Measurements from ENCODE around the gene SENP3.
A peak's percentile ranks its signal among the peaks of the same experiment; 100 is the strongest.

The SENP3 gene
- total RNA-seq = 8.5 to 29.6 (median 13.8) reads per million in 9 experiments

DNA sequence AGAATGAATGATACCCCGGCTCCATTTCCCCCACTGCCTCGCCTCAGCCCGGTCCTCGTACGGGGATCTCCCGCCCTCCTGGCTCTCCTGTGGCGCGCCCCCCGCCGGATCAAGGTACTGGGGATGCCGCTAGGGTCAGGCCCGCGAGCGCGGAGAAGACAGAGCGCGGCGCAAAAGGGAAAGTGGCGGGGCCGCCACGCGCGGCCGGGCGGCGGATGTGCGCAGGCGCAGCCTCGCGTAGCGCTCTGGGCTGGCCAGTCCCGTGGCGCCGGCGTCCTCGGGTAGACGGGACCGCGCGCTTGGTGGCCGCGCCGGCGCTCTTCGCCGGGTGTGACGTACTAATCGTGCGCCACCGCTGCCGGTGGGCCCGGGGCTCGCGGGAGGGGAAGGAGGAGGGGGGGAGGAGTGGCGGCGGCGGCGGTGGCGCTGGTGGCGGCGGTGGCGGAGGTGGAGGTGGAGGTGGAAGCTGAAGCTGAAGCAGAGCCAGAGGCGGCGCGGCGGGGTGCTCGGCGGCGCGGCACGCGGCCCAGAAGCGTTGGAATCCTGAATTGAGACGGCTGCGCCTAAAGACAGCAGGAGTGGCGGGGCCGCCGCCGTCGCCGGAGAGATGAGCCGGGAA, at the start of gene SENP3:
SENP3 (plus strand) TSS at position 331 of the 619 bp plus-strand sequence. CDS start 1,158 bp downstream, outside the sequence.
- H3K36me3 Mint-ChIP-seq (ENCODE audit: insufficient read depth) = peaks cover 46% of the 10 kb centered on the region
- no peaks in the 10 kb centered on the region for H3K9me3 Mint-ChIP-seq
- DNase-seq (peak; percentile 81 to 90 (median 86)), ATAC-seq (replicated peaks) (peak; percentile 86)
- peaks cover 23 to 25% of the 10 kb centered on the region in 2 donors for H3K4me1 Mint-ChIP-seq (ENCODE audit: low read depth in 2 of 2)
- peak within 1 kb of the TSS; percentile 95 for H3K4me3 Mint-ChIP-seq
- H3K27me3 Mint-ChIP-seq = no peaks in the 10 kb centered on the region
- H3K27ac Mint-ChIP-seq = peak within 1 kb of the TSS; percentile 97 to 98

DNA sequence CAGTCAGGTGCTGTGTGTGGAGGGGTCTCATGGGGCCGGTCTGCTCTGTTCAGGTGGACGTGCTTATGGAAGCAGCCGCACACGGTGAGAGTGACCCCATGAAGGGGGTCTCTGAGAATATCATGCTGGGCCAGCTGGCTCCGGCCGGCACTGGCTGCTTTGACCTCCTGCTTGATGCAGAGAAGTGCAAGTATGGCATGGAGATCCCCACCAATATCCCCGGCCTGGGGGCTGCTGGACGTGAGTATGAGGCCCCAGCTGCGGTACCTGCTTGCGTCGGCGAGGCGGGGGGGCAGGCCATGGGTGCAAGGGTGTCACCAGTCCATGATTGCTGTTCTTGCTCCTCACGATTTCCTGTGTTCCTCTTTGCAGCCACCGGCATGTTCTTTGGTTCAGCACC, 49.6 kb upstream of the SENP3 start:
- Mint-ChIP-seq H3K27ac (peak overlapping the region; percentile 63 to 92), H3K27me3 (no peaks in the 10 kb centered on the region), H3K36me3 (ENCODE audit: insufficient read depth) (peaks cover 89% of the 10 kb centered on the region), H3K4me1 (ENCODE audit: low read depth in 2 of 2) (no peaks in the 10 kb centered on the region), H3K4me3 (no peak overlapping the region), H3K9me3 (no peaks in the 10 kb centered on the region)
- ATAC-seq (replicated peaks) (no peak), DNase-seq (no peak)

DNA sequence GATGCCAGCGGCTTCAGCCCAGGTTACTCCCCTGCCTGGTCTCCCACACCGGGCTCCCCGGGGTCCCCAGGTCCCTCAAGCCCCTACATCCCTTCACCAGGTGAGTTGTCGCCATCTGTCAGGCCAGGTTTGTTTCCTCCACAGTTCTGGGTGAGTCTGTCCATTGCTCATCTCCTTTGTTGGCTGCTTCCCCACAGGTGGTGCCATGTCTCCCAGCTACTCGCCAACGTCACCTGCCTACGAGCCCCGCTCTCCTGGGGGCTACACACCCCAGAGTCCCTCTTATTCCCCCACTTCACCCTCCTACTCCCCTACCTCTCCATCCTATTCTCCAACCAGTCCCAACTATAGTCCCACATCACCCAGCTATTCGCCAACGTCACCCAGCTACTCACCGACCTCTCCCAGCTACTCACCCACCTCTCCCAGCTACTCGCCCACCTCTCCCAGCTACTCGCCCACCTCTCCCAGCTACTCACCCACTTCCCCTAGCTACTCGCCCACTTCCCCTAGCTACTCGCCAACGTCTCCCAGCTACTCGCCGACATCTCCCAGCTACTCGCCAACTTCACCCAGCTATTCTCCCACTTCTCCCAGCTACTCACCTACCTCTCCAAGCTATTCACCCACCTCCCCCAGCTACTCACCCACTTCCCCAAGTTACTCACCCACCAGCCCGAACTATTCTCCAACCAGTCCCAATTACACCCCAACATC, 48.7 kb upstream of the SENP3 start:
- H3K4me3 Mint-ChIP-seq = no peak overlapping the region
- peak overlapping the region; percentile 12 to 92 for H3K27ac Mint-ChIP-seq
- DNase-seq (no peak), ATAC-seq (replicated peaks) (peak; percentile 7)
- no peaks in the 10 kb centered on the region for H3K4me1 Mint-ChIP-seq (ENCODE audit: low read depth in 2 of 2)
- no peaks in the 10 kb centered on the region for H3K27me3 Mint-ChIP-seq
- H3K9me3 Mint-ChIP-seq = no peaks in the 10 kb centered on the region
- H3K36me3 Mint-ChIP-seq (ENCODE audit: insufficient read depth) = peaks cover 80% of the 10 kb centered on the region

DNA sequence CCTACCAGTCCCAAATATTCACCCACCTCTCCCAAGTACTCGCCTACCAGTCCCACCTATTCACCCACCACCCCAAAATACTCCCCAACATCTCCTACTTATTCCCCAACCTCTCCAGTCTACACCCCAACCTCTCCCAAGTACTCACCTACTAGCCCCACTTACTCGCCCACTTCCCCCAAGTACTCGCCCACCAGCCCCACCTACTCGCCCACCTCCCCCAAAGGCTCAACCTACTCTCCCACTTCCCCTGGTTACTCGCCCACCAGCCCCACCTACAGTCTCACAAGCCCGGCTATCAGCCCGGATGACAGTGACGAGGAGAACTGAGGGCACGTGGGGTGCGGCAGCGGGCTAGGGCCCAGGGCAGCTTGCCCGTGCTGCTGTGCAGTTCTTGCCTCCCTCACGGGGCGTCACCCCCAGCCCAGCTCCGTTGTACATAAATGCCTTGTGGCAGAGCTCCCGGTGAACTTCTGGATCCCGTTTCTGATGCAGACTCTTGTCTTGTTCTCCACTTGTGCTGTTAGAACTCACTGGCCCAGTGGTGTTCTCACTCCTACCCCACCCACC, 47.8 kb upstream of the SENP3 start:
- no peaks in the 10 kb centered on the region for H3K4me1 Mint-ChIP-seq (ENCODE audit: low read depth in 2 of 2)
- no peaks in the 10 kb centered on the region for H3K9me3 Mint-ChIP-seq
- peaks cover 71% of the 10 kb centered on the region for H3K36me3 Mint-ChIP-seq (ENCODE audit: insufficient read depth)
- H3K27me3 Mint-ChIP-seq = no peaks in the 10 kb centered on the region
- H3K27ac Mint-ChIP-seq = peak overlapping the region in 1 of 2 donors; percentile 92
- no peak overlapping the region for H3K4me3 Mint-ChIP-seq
- ATAC-seq (replicated peaks) (no peak), DNase-seq (no peak)

DNA sequence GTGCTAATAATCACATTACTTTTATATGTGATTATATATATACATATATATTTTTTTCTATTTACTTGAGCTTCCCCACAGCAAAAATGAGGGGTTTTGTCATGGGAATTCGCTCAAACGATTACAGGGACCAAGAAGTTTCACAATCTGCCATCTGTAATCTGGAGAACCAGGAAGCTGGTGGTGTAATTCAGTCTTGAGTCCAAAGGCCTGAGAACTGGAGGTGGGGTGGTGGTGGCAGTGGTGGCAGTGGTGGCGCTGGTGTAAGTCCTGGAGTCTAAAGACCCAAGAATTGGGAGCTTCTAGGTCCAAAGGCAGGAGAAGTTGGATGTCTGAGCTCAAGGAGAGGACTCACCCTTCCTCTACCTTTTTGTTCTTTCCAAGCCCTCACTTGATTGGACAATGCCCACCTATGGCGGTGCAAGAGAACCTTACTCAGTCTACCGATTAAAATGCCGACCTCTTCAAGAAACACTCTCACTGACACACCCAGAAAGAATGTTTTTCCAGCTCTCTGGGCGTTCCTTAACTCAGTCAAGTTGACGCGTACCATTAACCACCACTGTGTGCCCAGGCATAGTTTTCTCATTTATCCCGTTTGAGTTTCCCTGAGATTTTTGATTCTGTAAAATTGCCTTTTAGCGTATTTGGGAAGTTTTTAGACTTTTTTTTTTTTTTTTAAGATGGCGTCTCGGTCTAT, 45.7 kb upstream of the SENP3 start:
- Mint-ChIP-seq H3K27ac (peak overlapping the region in 1 of 2 donors; percentile 12), H3K9me3 (no peaks in the 10 kb centered on the region), H3K4me1 (ENCODE audit: low read depth in 2 of 2) (no peaks in the 10 kb centered on the region), H3K36me3 (ENCODE audit: insufficient read depth) (peaks cover 53% of the 10 kb centered on the region), H3K4me3 (no peak overlapping the region), H3K27me3 (no peaks in the 10 kb centered on the region)
- DNase-seq (no peak), ATAC-seq (replicated peaks) (no peak)

DNA sequence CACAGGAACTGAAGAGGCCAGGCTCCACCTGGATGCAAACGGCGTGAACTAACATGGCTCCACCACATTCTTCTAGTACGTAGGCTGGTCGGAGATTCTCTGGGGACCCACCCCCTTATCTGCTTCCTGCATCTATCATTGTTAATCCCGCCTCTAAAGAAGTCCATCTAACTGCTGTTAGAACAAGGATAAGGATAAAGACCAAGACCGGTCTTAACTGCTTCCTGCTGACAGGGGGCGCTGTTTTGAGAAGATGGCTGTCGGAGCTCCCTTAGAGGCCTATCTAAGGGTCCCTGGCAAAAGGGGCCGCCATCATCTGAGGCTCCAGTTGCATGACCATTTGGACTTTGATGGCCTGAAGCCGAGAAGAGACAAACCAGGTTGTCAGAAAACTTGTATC, 38.7 kb upstream of the SENP3 start:
- H3K27ac Mint-ChIP-seq = no peak overlapping the region
- peak; percentile 69 for ATAC-seq (replicated peaks)
- H3K4me3 Mint-ChIP-seq = no peak overlapping the region
- H3K9me3 Mint-ChIP-seq = no peaks in the 10 kb centered on the region
- H3K36me3 Mint-ChIP-seq (ENCODE audit: insufficient read depth) = peaks cover 9% of the 10 kb centered on the region
- peak in 2 of 3 experiments; percentile 49 to 53 for DNase-seq
- H3K27me3 Mint-ChIP-seq = no peaks in the 10 kb centered on the region
- peaks cover 0 to 3% of the 10 kb centered on the region in 2 donors for H3K4me1 Mint-ChIP-seq (ENCODE audit: low read depth in 2 of 2)

DNA sequence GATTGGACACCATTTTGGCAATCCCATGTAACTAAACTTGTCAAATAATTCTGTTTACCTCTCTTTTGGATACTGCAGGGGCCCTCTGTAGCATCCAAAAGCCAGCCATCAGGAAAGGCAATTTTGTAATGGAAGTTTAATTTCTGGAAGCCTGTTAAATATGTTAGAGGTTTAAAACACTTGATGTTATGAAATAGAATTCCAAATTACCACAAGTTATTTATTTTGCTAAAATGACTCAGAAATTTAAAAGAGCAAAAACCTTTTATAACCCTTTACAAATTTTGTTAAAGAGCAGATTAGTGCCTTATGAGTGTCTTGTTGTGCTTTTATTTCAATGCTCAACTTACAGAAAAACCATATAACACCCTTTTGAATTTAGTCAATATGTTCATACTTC, 32.9 kb upstream of the SENP3 start:
- H3K4me3 Mint-ChIP-seq = no peak overlapping the region
- no peak overlapping the region for H3K27ac Mint-ChIP-seq
- peaks cover 4% of the 10 kb centered on the region for H3K36me3 Mint-ChIP-seq (ENCODE audit: insufficient read depth)
- DNase-seq (no peak), ATAC-seq (replicated peaks) (no peak)
- no peaks in the 10 kb centered on the region for H3K9me3 Mint-ChIP-seq
- no peaks in the 10 kb centered on the region for H3K4me1 Mint-ChIP-seq (ENCODE audit: low read depth in 2 of 2)
- no peaks in the 10 kb centered on the region for H3K27me3 Mint-ChIP-seq

DNA sequence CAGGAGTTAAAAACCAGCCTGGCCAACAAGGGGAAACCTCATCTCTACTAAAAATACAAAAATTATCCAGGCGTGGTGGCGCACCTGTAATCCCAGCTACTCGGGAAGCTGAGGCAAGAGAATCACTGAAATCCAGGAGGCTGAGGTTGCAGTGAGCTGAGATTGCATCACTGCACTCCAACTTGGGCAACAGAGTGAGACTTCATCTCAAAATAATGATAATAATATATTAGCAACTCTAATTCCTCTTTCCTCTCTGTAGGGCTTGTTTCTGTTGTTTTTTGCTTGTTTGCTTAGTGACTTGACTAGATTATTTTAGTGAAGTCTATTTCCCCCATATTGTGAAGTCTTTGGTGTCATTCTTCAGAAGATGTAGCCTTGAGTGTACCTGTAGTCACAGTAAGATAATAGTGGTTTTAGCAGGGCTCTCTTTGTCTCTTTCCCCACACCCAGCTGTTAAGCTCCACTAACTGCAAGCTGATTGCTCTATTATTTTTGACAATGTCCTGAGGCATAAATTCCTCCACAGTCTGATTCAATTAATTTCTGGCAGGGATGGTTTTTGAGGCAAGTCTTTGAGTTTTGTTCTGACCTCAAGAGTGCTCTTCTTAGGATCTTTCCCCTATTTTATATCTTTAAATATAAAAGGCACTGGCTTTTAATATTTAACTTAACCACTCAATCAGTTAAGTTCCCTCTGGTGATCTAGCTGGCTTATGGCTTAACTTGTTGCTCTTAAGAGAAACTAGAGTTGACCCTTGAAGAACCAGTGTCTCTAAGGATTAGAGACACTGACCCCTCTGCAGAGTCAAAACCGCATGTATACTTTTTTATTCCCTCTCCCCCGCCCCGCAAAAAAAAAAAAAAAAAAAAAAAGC, 31.5 kb upstream of the SENP3 start:
- H3K4me3 Mint-ChIP-seq = no peak overlapping the region
- no peaks in the 10 kb centered on the region for H3K27me3 Mint-ChIP-seq
- no peak overlapping the region for H3K27ac Mint-ChIP-seq
- DNase-seq (no peak), ATAC-seq (replicated peaks) (no peak)
- peaks cover 4% of the 10 kb centered on the region for H3K36me3 Mint-ChIP-seq (ENCODE audit: insufficient read depth)
- H3K9me3 Mint-ChIP-seq = no peaks in the 10 kb centered on the region
- no peaks in the 10 kb centered on the region for H3K4me1 Mint-ChIP-seq (ENCODE audit: low read depth in 2 of 2)

DNA sequence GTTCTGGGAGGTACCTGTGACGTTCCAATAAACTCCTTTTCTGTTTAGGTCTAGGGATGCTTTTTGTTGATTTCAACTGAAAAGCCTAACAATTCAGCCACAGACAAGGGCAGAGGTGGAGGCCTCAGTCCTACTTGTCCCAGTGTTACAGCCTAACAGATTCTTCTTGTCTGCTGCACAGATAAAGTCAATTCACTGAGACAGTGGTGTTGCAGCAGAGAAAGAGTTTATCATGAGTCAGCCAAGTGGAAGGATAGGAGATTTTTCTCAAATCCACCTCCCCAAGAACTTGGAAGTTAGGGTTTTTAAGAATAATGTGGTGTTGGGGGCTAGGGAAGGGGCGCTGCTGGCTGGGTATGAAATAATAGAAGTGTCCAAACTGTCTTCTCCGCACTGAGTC, 23.7 kb upstream of the SENP3 start:
- no peaks in the 10 kb centered on the region for H3K4me1 Mint-ChIP-seq (ENCODE audit: low read depth in 2 of 2)
- DNase-seq = no peak
- no peak overlapping the region for H3K4me3 Mint-ChIP-seq
- H3K27ac Mint-ChIP-seq = no peak overlapping the region
- H3K9me3 Mint-ChIP-seq = peaks cover 0 to 3% of the 10 kb centered on the region in 2 donors
- ATAC-seq (replicated peaks) = no peak
- H3K27me3 Mint-ChIP-seq = peaks cover 0 to 9% of the 10 kb centered on the region in 2 donors
- H3K36me3 Mint-ChIP-seq (ENCODE audit: insufficient read depth) = peaks cover 3% of the 10 kb centered on the region

DNA sequence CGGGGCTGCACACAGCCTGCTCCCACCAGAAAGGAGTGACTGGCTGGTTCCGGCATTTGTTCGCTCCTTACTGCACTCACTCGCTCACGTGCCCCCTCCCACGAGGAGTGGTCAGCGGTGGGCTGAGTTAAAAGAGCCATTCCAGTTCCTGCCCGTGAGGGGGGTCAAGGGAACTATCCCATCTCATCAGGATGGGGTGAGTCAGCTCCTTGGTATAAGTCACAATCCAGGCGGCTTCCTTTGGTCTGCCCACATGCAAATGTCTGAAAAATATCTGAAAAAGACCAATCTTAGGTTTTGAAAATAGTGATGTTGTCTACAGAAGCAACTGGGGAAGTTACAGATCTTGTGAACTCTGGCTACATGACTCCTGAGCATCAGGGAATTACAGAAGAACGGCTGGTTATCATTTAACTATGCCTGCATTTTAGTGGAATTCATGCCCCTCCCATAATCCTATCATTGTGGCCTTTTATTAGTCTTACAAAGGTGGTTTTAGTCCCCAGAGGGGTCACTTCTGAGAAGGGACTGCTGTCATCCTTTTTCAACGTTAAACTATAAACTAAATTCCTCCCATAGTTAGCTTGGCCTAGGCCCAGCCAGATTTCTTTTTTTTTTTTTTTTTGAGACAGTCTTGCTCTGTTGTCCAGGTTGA, 22.7 kb upstream of the SENP3 start:
- DNase-seq (no peak), ATAC-seq (replicated peaks) (no peak)
- no peak overlapping the region for H3K27ac Mint-ChIP-seq

DNA sequence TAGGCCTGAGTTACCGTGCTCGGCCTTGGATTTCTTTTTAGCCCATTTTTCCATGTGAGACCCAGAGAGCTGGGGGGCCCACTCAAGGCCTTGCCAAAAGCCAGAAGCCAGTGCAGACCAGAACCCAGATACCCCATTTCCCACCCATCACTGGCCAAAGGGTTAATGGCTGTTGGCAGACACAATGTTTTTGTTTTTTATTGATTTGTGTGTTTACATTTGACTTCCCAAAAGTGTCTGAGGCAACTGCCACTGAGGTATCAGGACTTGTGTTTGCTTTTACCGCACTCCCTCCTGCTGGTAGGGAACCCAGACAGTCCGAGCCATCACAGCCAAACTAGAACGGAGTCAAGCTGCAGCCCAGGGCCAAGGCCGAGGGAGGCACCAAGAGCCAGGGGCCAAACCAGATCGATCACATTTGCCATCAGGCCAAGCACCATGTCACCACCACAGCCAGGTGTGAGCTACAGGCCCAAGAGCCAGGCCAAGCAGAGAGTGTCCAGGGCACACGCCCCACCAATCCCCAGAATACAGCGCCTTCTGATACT, 20.6 kb upstream of the SENP3 start:
- Mint-ChIP-seq H3K4me1 (ENCODE audit: low read depth in 2 of 2) (no peaks in the 10 kb centered on the region), H3K9me3 (peaks cover 0 to 3% of the 10 kb centered on the region in 2 donors), H3K27me3 (peaks cover 0 to 9% of the 10 kb centered on the region in 2 donors), H3K36me3 (ENCODE audit: insufficient read depth) (peaks cover 3% of the 10 kb centered on the region), H3K4me3 (no peak overlapping the region), H3K27ac (no peak overlapping the region)
- no peak for ATAC-seq (replicated peaks)
- no peak for DNase-seq

More for the DNA sequence above, 22.7 kb upstream of the SENP3 start:
- Mint-ChIP-seq H3K27me3 (peaks cover 0 to 9% of the 10 kb centered on the region in 2 donors), H3K36me3 (ENCODE audit: insufficient read depth) (peaks cover 3% of the 10 kb centered on the region), H3K9me3 (peaks cover 0 to 3% of the 10 kb centered on the region in 2 donors), H3K4me1 (ENCODE audit: low read depth in 2 of 2) (no peaks in the 10 kb centered on the region), H3K4me3 (no peak overlapping the region)

DNA sequence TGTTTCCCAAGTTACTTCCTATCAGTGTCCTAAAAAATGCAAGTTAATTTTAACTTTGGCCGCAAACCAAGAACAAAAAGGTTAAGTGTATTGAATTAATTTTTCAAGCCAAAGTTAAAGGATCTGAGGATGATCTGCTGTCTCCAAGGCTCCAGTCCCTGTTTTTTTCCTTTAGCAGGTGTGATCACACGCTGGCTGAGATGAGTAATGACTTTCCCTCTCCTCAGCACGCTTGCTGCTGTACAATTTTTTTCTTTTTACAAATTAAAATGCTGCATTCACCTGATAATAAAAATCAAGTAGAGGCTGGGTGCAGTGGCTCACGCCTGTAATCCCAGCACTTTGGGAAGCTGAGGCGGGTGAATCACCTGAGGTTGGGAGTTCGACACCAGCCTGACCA, 16.8 kb upstream of the SENP3 start:
- no peaks in the 10 kb centered on the region for H3K9me3 Mint-ChIP-seq
- peaks cover 5% of the 10 kb centered on the region for H3K36me3 Mint-ChIP-seq (ENCODE audit: insufficient read depth)
- no peak for DNase-seq
- H3K27me3 Mint-ChIP-seq = no peaks in the 10 kb centered on the region
- peaks cover 14 to 18% of the 10 kb centered on the region in 2 donors for H3K4me1 Mint-ChIP-seq (ENCODE audit: low read depth in 2 of 2)
- no peak overlapping the region for H3K27ac Mint-ChIP-seq
- H3K4me3 Mint-ChIP-seq = no peak overlapping the region
- no peak for ATAC-seq (replicated peaks)

Measured in effector memory CD8-positive, alpha-beta T cell (primary cell).